GM19324 (cell line): ENCODE data around the gene RBM28.
"Not testable (repeated sequence)": the region's sequence is repeated elsewhere in the genome, so short reads cannot be mapped to it uniquely, and the experiment has no call there.

Experiments
- ATAC-seq: cut with Tn5 transposase; IDR thresholded peaks from one replicate; pipeline ENCODE4 v1.9.1; 2021; ENCODE audit warnings: mild to moderate bottlenecking, moderate library complexity; ENCODE audit not compliant: unreplicated experiment, low FRiP score

RBM28 gene

GRCh38 chr7:128302139-128302538, 41.6 kb downstream of the RBM28 start:
- no peak for ATAC-seq

- no peak for ATAC-seq
These were observed 44.5 kb downstream of the RBM28 start for GRCh38 chr7:128299109-128299607.

GRCh38 chr7:128298004-128298403, 45.7 kb downstream of the RBM28 start:
- not testable (repeated sequence) for ATAC-seq

GRCh38 chr7:128287556-128287955, 56.2 kb downstream of the RBM28 start:
- no peak for ATAC-seq

DNA sequence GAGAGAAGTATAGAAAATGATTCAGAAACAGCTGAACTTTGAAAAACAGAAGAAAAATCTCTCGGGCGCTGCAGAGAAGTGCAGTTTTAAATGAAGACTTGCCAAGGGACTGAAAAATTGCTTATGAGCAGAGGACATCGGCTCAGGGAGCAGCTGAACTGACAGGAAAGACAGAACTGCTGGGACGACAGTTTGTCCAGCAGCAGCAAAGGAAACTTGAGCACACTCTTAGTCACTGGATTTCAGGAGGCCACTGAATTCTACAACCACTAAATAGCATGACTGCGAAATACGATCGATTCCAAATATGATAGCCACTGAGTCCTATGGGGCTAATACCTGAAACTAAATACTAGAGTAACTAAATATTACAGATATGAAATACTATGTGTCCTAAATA, 59.6 kb downstream of the RBM28 start:
- no peak for ATAC-seq

GRCh38 chr7:128281605-128282380, 61.9 kb downstream of the RBM28 start:
- ATAC-seq, result no peak

DNA sequence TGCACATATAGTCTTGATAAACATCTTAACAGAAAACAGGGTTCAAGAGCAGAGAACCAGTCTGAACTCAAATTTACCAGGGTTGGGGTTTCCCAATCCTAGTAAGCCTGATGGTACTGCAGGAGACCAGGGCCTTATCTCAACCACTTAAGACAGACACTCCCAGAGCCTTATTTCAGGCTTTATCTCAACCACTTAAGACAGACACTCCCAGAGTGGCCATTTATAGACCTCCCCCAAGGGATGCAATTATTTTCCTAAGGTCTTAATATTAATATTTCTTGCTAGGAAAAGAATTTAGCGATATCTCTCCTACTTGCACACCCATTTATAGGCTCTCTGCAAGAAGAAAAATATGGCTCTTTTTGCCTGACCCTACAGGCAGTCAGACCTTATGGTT, 63.3 kb downstream of the RBM28 start:
- ATAC-seq, result not testable (repeated sequence)

DNA sequence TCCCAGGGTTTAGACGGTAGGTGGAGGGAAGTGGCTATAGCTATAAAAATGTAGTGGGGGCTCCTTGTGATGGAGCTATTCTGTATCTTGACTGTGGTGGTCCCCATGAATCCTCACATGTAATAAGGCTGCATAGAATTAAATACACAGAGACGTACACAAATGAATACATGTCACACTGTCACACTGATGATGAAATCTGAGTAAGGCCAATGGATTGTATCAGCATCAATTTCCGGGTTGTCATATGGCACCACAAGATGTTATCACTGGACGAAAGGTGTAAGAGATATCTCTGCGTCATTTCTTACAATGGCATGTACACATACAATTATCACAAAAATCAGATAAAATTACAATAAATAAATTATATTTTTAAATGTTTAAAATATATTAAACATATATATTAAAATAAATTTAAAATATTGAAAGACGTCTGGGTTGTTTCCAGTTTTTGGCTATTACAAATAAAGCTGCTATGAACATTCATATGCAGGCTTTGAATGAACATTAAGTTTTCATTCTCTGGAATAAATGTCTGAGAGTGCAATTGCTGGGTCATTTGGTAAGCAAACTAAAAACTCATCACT, 64.5 kb downstream of the RBM28 start:
- ATAC-seq, result no peak

DNA sequence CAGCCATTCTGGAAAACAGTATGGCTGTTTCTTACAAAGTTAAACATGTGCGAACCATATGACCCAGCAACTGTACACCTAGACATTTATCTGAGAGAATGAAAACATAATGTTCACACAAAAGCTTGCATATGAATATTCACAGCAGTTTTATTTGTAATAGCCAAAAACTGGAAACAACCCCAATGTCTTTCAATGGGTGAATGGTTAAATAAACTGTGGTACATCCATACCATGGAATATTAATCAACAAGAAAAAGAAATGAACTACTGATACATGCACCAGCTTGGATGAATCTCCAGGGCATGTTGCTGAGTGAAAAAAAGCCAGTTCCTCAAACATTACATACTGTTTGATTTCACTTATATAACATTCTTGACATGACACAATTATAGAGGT, 65.3 kb downstream of the RBM28 start:
- ATAC-seq, result no peak

- no peak for ATAC-seq
These were observed 68.0 kb downstream of the RBM28 start for GRCh38 chr7:128275681-128276080.

DNA sequence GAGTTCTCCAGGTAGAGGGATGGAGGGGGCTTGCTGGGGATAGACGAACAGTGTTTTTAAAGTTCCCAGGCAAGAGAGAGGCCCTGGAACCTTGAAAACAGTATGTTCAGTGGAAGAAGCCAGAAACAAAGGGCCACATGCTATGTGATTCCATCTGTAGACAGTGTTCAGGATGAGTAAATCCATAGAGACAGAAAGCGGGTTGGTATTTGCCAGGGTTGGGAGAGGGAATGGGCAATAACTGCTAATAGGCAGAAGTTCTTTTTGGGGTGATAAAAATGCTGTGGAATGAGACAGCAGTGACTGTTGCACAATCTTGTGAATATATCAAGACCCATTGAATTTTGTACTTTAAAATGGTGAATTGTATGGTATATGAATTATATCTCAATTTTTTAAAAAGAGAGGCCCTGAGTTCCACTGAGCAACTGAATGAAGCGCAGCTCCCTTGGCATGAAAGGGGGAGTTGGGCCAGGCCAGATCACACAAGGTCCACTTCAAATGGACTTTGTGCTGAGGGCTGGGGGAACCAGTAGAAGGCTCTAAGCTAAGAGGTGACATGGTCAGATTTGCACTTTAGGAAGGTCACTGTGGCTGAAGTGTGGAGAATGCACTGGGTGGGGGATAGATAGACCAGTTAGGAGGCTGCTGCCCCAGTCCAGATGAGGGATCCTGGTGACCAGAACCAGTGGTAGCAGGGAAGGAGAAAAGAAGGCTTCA, 68.7 kb downstream of the RBM28 start:
- ATAC-seq, result no peak

GRCh38 chr7:128274246-128274883, 69.3 kb downstream of the RBM28 start:
- no peak for ATAC-seq

GRCh38 chr7:128271942-128272481, 71.7 kb downstream of the RBM28 start:
- ATAC-seq, result no peak

- no peak for ATAC-seq
These were observed 72.2 kb downstream of the RBM28 start for GRCh38 chr7:128271471-128271941.

- no peak for ATAC-seq
These were observed 72.9 kb downstream of the RBM28 start for GRCh38 chr7:128270826-128271272.

DNA sequence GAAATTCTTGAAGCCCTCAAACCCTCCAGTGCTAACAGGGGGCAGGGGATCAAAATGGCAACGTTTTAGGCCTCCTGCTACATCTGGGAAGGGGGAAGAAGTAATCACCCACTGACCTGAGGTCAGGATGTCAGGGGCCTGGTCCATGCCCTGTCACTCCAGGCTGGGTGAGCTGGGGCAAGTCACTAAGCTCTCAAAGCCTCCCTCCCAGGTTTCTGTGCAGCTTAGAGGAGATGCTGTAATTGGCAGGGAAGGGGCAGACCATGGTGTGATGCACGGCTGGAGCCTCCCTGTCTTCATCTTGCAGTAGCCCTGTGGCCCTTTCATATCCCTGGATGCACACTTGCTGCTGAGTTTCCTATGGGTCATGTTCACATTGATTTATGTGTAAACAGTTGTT, 75.5 kb downstream of the RBM28 start:
- ATAC-seq, result no peak

- no peak for ATAC-seq
These were observed 76.1 kb downstream of the RBM28 start for GRCh38 chr7:128267595-128267924.

DNA sequence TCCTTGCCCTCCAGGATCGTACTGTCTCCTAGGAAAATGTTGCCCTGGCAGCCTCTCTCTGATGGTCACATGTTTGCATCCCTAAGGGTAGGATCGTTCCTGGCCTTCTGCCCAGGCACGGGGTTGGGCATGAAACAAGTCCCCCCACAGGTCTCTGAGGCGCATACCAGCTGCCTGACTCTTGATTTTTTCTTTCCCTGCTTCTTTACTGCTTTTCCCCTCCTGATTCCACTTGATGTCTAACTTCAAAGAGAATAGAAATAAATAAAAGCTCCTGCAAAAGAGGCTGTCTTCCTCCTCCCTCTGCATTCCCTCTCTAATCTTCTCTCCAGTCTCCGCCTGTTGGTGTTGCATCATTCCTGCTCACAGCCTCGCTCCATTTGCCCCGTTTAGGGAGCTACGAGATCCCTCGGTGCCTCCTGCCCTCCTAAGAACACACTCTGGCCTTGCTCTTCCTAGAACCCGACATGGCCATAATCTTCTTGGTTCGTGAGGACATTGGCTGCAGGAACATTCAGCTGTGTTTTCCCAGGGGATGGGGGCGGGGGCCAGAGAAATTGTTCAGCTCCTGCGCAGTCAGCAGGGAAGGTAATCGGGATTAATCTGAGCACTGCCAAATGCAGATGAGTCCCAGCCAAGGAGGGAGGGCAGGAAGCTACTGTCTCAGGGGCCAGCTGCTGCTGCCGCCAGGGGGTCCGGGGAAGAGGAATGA, 76.7 kb downstream of the RBM28 start:
- no peak for ATAC-seq

DNA sequence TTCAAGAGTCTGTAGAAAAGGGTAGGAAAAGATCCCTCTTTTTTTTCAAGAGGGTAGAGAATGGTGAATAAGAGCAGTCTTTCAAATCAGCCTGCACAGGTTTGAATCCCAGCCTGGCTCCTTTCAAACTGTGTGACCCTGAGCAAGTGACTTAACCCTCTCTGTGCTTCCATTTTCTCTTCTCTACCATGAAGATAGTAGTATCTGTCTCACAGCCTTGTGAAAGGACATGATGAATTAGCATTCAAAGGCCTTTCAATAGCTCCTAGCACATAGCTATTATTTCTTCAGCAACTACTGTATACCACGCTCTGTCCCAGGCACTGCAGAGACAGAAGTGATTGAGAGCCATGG, 77.2 kb downstream of the RBM28 start:
- no peak for ATAC-seq

DNA sequence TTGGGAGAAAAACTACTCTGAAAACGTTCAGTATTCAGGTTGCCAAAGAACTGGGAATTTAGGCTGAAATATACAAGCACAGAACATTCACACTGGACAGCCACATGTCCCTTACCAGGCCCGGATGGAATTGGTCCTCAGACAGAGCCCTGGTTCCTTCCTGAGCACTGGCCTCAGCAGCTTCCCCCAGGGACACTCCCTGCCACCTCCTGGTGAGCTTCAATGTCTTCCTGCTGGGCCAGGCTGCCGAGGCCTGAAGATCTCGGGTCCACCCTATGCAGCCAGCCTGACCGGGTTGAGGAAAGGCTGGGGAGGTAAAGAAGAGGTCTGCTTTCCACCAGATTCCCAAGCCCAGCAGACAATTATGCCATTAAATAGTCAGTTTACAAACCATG, 77.8 kb downstream of the RBM28 start:
- no peak for ATAC-seq
